OCI-LY7 (cell line): Measurements from ENCODE around the gene SDHC.
"Not testable (repeated sequence)": the region's sequence is repeated elsewhere in the genome, so short reads cannot be mapped to it uniquely, and the experiment has no call there.

ENCODE experiments used
- CTCF ChIP-seq: fragments of 200-600 bp; sonication (generic); conservative IDR thresholded peaks from 2 replicates; pipeline ENCODE4 v1.5.1; 2014; ENCODE audit warnings: mild to moderate bottlenecking, antibody characterized with exemption, low read length, moderate library complexity, mixed read lengths
- EZH2phosphoT487 ChIP-seq: fragments of 200-600 bp; sonication (generic); IDR thresholded peaks from 2 replicates; pipeline ENCODE4 v1.6.1; 2018; ENCODE audit warnings: low read depth, borderline replicate concordance, mild to moderate bottlenecking, mixed run types, antibody characterized with exemption, low read length, moderate library complexity, mixed read lengths

- not testable (repeated sequence) for TF ChIP-seq CTCF, EZH2phosphoT487
Observed at GRCh38 chr1:161389158-161389557, 75.0 kb downstream of the SDHC start.
